CD8-positive, alpha-beta memory T cell (primary cell): ENCODE measurements around the gene IL18R1. TPM values are rescaled to one million over a fixed set of nuclear protein-coding genes. Genes with fewer than 3 reads are reported as not detected.

Experiments
- CTCF ChIA-PET: fragments of 350-600 bp; sonication (Branson Sonifier 250); formaldehyde crosslinking; loops from one replicate; lab custom pipeline; 2021; ENCODE audit warnings: antibody characterized with exemption; lab: Charles Lee
- POLR2A ChIA-PET: fragments of 350-600 bp; sonication (Branson Sonifier 250); formaldehyde crosslinking; loops from one replicate; lab custom pipeline; 2021; ENCODE audit warnings: antibody characterized with exemption; lab: Charles Lee
- DNase-seq, 5 donors: peaks; one replicate each; pipeline versions ENCODE4 v3.0.0 to v3.0.0-alpha.2; 2020 to 2022; ENCODE audit warnings: mixed read lengths in 1 of 5
- H3K27ac ChIP-seq: one replicate; pipeline ENCODE4 v1.7.0; 2013; ENCODE audit warnings: low read depth, mild to moderate bottlenecking, low read length, moderate library complexity
- H3K27me3 ChIP-seq: 2 replicates; pipeline ENCODE4 v1.7.0; 2013; ENCODE audit warnings: low read length, mild to moderate bottlenecking; ENCODE audit not compliant: insufficient read depth, poor library complexity, severe bottlenecking
- H3K36me3 ChIP-seq: 2 replicates; pipeline ENCODE4 v1.7.0; 2013; ENCODE audit warnings: mild to moderate bottlenecking, low read length, moderate library complexity; ENCODE audit not compliant: insufficient read depth
- H3K4me1 ChIP-seq: 2 replicates; pipeline ENCODE4 v1.7.0; 2013; ENCODE audit warnings: mild to moderate bottlenecking, low read length, moderate library complexity; ENCODE audit not compliant: insufficient read depth
- H3K4me3 ChIP-seq: 2 replicates; pipeline ENCODE4 v1.7.0; 2013; ENCODE audit warnings: mild to moderate bottlenecking, low read length
- H3K9me3 ChIP-seq: 2 replicates; pipeline ENCODE4 v1.7.0; 2013; ENCODE audit warnings: mild to moderate bottlenecking, low read length
- H3K27ac Mint-ChIP-seq, 8 donors: one replicate each; pipeline ENCODE4 v1.8.0; 2020 to 2021; ENCODE audit warnings: mixed read lengths in 8 of 8, mild to moderate bottlenecking in 6 of 8, inconsistent platforms in 3 of 8, moderate library complexity in 3 of 8
- H3K27me3 Mint-ChIP-seq, 2 donors: one replicate each; pipeline ENCODE4 v1.8.0; 2020 to 2021; ENCODE audit warnings: mixed read lengths in 2 of 2, mild to moderate bottlenecking in 1 of 2, moderate library complexity in 1 of 2
- H3K36me3 Mint-ChIP-seq, 3 donors: one replicate each; pipeline ENCODE4 v1.8.0; 2020 to 2021; ENCODE audit warnings: mixed read lengths in 3 of 3, inconsistent platforms in 1 of 3, mild to moderate bottlenecking in 1 of 3
- H3K4me1 Mint-ChIP-seq, 3 donors: one replicate each; pipeline ENCODE4 v1.8.0; 2020 to 2021; ENCODE audit warnings: mixed read lengths in 3 of 3, inconsistent platforms in 1 of 3, mild to moderate bottlenecking in 1 of 3
- H3K4me3 Mint-ChIP-seq, 7 donors: one replicate each; pipeline ENCODE4 v1.8.0; 2020 to 2021; ENCODE audit warnings: mixed read lengths in 7 of 7, mild to moderate bottlenecking in 6 of 7, moderate library complexity in 4 of 7, inconsistent platforms in 2 of 7
- H3K9me3 Mint-ChIP-seq, 5 donors: one replicate each; pipeline ENCODE4 v1.8.0; 2020 to 2022; ENCODE audit warnings: mixed read lengths in 5 of 5, mild to moderate bottlenecking in 3 of 5, moderate library complexity in 2 of 5, inconsistent platforms in 1 of 5
- polyA plus RNA-seq: library from polyadenylated mRNA; unstranded; fragments of 300-500 nt; fragmentation: Illumina TruSeq; gene quantifications from one replicate; pipeline ENCODE4 v1.2.3, GENCODE V29; 2021
- total RNA-seq, 2 experiments: library from RNA; stranded (reverse); gene quantifications; one replicate each; pipeline ENCODE4 v1.2.3, GENCODE V29; 2021

IL18R1 gene
- total and polyA plus RNA-seq, 3 experiments from 2014 or later = 17.6 to 20.6 (median 17.9) TPM

DNA sequence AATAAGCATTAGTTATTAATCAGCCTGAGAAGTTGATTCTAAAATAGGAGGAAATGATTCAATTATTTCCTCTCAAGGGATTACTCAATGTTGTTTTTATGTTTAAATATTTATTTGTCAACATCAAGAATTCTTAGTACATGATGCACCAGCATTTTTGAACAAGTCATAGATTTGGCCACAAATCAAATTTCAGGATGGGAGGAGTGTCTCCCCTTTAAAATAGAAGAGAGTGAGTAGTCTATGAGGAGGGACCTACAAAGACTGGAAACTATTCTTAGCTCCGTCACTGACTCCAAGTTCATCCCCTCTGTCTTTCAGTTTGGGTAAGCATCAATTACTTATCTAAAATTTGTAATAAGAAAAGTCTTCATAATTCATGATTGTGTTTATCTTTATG lies 18.6 kb upstream of the IL18R1 start:
- no peak for DNase-seq
- Mint-ChIP-seq H3K4me3 (no peak overlapping the region), H3K9me3 (no peaks in the 10 kb centered on the region), H3K27me3 (peaks cover 2 to 3% of the 10 kb centered on the region in 2 donors), H3K27ac (no peak overlapping the region), H3K4me1 (no peaks in the 10 kb centered on the region), H3K36me3 (peaks cover 0 to 13% (median 0%) of the 10 kb centered on the region in 3 donors)
- ChIA-PET CTCF (interaction anchor here (1.8 kb wide), 1 partner anchor 96 kb away, joined by 4 read pairs; no protein-coding TSS in a partner anchor), POLR2A (no interaction called here)
- no peak overlapping the region for H3K27ac ChIP-seq
- H3K4me3 ChIP-seq = no peak overlapping the region
- no peaks in the 10 kb centered on the region for H3K9me3 ChIP-seq
- no peaks in the 10 kb centered on the region for H3K36me3 ChIP-seq
- no peaks in the 10 kb centered on the region for H3K4me1 ChIP-seq
- no peaks in the 10 kb centered on the region for H3K27me3 ChIP-seq

DNA sequence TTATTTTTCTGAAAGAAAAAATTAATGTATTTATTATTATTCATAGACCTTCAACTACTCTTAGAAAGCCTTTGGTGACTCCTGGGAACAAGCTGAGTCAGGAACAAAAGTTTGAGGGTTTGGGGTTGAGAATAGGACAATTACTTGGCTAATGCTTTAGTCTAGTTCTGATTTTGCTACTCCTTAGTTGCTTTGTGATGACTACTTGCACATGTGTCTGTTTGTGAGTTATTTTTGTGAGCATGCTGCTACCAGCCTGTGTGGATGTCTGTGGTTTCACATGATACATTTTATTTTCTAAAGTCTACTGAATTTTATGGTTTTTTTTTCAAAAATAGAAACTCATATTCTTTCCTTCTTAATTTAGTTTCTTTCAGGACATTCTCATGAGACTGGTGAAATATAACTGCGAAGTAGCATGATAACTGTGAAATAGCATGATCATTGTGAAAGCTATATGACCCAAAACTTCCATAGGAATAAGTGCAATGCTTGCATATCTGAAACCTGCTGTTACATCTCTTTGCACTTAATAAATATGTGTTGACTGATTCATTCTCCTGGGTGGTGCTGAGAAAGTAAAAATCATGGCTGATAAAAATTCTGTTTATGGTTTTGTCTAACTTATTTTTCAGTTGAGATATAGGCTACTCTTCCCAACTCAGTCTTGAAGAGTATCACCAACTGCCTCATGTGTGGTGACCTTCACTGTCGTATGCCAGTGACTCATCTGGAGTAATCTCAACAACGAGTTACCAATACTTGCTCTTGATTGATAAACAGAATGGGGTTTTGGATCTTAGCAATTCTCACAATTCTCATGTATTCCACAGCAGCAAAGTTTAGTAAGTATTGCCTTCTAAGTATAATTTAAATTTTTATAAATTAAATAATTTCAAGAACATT lies 17.9 kb upstream of the IL18R1 start:
- DNase-seq = no peak
- H3K4me1 ChIP-seq = no peaks in the 10 kb centered on the region
- H3K9me3 Mint-ChIP-seq = no peaks in the 10 kb centered on the region
- H3K4me1 Mint-ChIP-seq = no peaks in the 10 kb centered on the region
- no peak overlapping the region for H3K4me3 ChIP-seq
- H3K27me3 Mint-ChIP-seq = peaks cover 0 to 2% of the 10 kb centered on the region in 2 donors
- H3K4me3 Mint-ChIP-seq = no peak overlapping the region
- no peaks in the 10 kb centered on the region for H3K27me3 ChIP-seq
- H3K27ac Mint-ChIP-seq = no peak overlapping the region
- no peaks in the 10 kb centered on the region for H3K9me3 ChIP-seq
- ChIA-PET CTCF (no interaction called here), POLR2A (no interaction called here)
- H3K36me3 ChIP-seq = no peaks in the 10 kb centered on the region
- H3K27ac ChIP-seq = no peak overlapping the region
- H3K36me3 Mint-ChIP-seq = peaks cover 0 to 6% (median 0%) of the 10 kb centered on the region in 3 donors

DNA sequence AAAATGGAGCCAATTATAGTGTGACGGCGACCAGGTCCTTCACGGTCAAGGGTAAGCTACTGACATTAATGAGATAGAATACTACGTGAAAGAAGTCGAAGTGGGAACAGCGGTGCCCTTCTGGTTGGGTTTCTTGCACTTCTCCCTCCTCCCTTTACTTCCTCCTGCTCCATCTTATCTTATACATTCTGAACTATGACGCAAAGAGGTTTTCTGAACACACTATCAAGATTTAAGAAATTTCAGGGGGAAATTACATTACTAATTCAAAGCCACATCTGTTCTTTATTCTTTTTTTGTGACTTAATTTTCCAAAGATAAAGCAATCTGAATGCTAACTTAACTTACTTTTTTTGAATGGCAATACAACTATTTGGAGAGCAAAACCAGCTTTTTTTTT lies 14.8 kb upstream of the IL18R1 start:
- peaks cover 0 to 2% of the 10 kb centered on the region in 2 donors for H3K27me3 Mint-ChIP-seq
- ChIA-PET CTCF (interaction anchor here (1.0 kb wide), 2 partner anchors 51 to 100 kb away, joined by 3 to 4 read pairs; no protein-coding TSS in a partner anchor), POLR2A (interaction anchor here (0.6 kb wide), 1 partner anchor 923 kb away, joined by 3 read pairs; no protein-coding TSS in a partner anchor)
- Histone ChIP-seq H3K36me3 (no peaks in the 10 kb centered on the region), H3K27me3 (no peaks in the 10 kb centered on the region), H3K4me3 (no peak overlapping the region), H3K4me1 (no peaks in the 10 kb centered on the region), H3K9me3 (no peaks in the 10 kb centered on the region), H3K27ac (no peak overlapping the region)
- no peak overlapping the region for H3K4me3 Mint-ChIP-seq
- H3K36me3 Mint-ChIP-seq = no peaks in the 10 kb centered on the region
- no peaks in the 10 kb centered on the region for H3K9me3 Mint-ChIP-seq
- no peak for DNase-seq
- H3K27ac Mint-ChIP-seq = no peak overlapping the region
- no peaks in the 10 kb centered on the region for H3K4me1 Mint-ChIP-seq

DNA sequence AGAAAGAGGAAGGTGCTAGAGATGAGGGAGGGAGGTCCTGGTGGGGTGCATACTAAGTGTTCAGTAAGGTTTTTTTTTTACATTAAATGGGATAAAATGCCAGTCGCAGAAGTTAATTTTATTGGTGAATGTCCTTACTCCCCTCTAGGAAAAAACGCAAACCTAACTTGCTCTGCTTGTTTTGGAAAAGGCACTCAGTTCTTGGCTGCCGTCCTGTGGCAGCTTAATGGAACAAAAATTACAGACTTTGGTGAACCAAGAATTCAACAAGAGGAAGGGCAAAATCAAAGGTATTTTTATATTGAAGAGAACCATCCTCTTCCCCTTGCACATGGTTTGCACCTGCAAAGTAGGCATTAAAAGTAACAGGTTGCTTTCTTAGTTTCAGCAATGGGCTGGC lies 12.7 kb upstream of the IL18R1 start:
- POLR2A ChIA-PET = no interaction called here
- Mint-ChIP-seq H3K4me1 (no peaks in the 10 kb centered on the region), H3K27ac (no peak overlapping the region), H3K9me3 (no peaks in the 10 kb centered on the region), H3K36me3 (no peaks in the 10 kb centered on the region), H3K4me3 (no peak overlapping the region), H3K27me3 (peaks cover 2 to 6% of the 10 kb centered on the region in 2 donors)
- no peaks in the 10 kb centered on the region for H3K36me3 ChIP-seq
- no peak for DNase-seq
- CTCF ChIA-PET = no interaction called here
- H3K4me3 ChIP-seq = no peak overlapping the region
- H3K9me3 ChIP-seq = no peaks in the 10 kb centered on the region
- no peaks in the 10 kb centered on the region for H3K27me3 ChIP-seq
- H3K27ac ChIP-seq = no peak overlapping the region
- no peaks in the 10 kb centered on the region for H3K4me1 ChIP-seq

DNA sequence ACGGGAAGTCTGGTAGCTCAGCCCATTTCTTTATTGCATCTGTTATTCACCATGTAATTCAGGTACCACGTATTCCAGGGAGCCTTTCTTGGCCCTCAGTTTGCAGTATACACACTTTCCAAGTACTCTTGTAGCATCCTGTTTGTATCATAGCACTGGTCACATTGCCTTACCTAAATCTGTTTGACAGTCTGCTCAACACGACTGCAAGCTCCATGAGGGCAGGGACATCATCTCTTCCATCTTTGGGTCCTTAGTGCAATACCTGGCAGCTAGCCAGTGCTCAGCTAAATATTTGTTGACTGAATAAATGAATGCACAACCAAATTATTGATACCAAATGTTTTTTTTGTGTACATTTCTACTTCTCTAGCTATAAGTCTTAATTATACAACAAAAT lies 11.2 kb upstream of the IL18R1 start:
- ChIA-PET POLR2A (no interaction called here), CTCF (interaction anchor here (0.6 to 1.1 kb wide), 4 partner anchors 12 to 104 kb away, joined by 3 read pairs; partner anchors contain the start of gene IL18R1)
- Mint-ChIP-seq H3K27me3 (peaks cover 2 to 6% of the 10 kb centered on the region in 2 donors), H3K27ac (no peak overlapping the region), H3K4me3 (no peak overlapping the region), H3K9me3 (no peaks in the 10 kb centered on the region), H3K4me1 (no peaks in the 10 kb centered on the region), H3K36me3 (no peaks in the 10 kb centered on the region)
- Histone ChIP-seq H3K36me3 (no peaks in the 10 kb centered on the region), H3K27ac (no peak overlapping the region), H3K4me1 (no peaks in the 10 kb centered on the region), H3K4me3 (no peak overlapping the region), H3K27me3 (no peaks in the 10 kb centered on the region), H3K9me3 (no peaks in the 10 kb centered on the region)
- no peak for DNase-seq

DNA sequence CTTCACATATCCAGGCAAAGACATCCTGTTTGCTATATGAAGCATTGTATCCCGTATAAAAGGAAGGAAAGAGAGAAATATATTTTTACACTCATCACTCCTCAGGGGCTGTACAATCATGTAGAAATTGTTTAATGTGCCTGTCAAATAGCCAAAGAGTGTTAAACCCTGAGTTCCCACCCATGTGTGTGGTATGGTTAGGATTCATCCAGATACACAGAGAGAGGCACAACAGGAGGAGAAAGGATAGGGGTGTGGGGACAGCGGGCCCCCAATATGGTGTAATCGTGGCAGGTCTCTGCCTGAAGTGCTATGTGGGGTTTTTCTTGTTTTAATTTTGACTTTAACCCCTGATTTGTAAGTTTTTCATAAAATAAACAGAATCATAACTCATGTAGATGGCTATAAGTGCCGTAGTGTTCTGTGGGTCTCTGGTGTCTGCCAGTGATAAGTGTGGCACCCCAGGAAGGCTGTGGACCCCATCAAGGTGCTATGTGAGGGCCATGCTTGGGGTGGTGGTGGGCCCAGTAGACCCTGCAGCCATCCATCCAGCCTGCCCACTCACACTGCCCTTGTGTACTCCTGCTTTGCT lies 10.2 kb upstream of the IL18R1 start:
- Mint-ChIP-seq H3K4me3 (no peak overlapping the region), H3K27me3 (peaks cover 2 to 6% of the 10 kb centered on the region in 2 donors), H3K36me3 (no peaks in the 10 kb centered on the region), H3K27ac (no peak overlapping the region), H3K9me3 (no peaks in the 10 kb centered on the region), H3K4me1 (no peaks in the 10 kb centered on the region)
- no peaks in the 10 kb centered on the region for H3K4me1 ChIP-seq
- H3K27ac ChIP-seq = no peak overlapping the region
- DNase-seq = no peak
- no peaks in the 10 kb centered on the region for H3K9me3 ChIP-seq
- ChIA-PET CTCF (no interaction called here), POLR2A (no interaction called here)
- no peak overlapping the region for H3K4me3 ChIP-seq
- H3K27me3 ChIP-seq = no peaks in the 10 kb centered on the region
- no peaks in the 10 kb centered on the region for H3K36me3 ChIP-seq

DNA sequence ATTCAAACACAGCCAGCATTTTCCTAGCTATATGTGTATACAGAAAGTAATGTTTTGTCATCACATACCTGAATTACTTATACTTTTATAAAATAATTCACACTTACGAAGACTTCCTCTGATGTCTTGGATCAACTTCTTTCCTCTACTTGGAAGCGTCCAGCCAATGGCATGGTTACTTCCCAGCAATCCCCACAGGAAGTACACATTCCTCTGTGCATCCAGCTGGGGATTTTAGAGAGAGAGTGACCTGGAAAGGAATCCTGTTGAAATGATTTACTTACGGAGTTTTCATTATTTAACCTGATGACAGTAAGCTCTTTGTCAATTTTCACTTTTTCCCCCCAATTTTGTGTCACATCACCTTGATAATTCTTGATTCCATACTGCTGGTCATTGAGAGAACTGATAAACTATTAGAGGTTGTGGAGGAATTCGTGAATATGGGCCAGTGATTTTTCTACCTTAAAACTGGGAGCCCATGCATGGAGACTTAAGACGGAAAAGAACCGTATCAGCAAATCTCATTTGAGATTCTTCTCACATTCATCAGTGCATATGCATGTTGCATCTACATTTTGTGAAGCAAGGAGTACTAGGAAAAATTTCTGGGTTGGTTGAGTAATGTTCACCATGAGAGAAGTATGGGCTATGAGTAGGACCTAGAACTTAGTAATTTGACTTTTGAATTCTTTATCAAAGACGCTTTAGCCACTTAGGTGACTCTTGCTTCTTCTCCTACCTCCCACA lies 9.0 kb upstream of the IL18R1 start:
- Histone ChIP-seq H3K27me3 (no peaks in the 10 kb centered on the region), H3K4me3 (no peak overlapping the region), H3K4me1 (no peaks in the 10 kb centered on the region), H3K27ac (no peak overlapping the region), H3K9me3 (no peaks in the 10 kb centered on the region), H3K36me3 (no peaks in the 10 kb centered on the region)
- Mint-ChIP-seq H3K4me3 (no peak overlapping the region), H3K4me1 (no peaks in the 10 kb centered on the region), H3K9me3 (no peaks in the 10 kb centered on the region), H3K27me3 (peaks cover 2 to 6% of the 10 kb centered on the region in 2 donors), H3K36me3 (no peaks in the 10 kb centered on the region), H3K27ac (no peak overlapping the region)
- POLR2A ChIA-PET = no interaction called here
- no peak for DNase-seq
- CTCF ChIA-PET = interaction anchor here (0.7 kb wide), 1 partner anchor 97 kb away, joined by 3 read pairs; no protein-coding TSS in a partner anchor
